GM12873 (cell line): ENCODE measurements around the gene PGP.

Experiments
- TF ChIP-seq, protein P1 (sequence below): IDR thresholded peaks from 2 replicates; pipeline ENCODE4 v1.5.1; 2012; ENCODE audit warnings: low read depth, mild to moderate bottlenecking, moderate library complexity, low read length, control low read depth; ENCODE audit not compliant: insufficient read depth; ENCODE audit errors: missing control alignments

PGP gene

DNA sequence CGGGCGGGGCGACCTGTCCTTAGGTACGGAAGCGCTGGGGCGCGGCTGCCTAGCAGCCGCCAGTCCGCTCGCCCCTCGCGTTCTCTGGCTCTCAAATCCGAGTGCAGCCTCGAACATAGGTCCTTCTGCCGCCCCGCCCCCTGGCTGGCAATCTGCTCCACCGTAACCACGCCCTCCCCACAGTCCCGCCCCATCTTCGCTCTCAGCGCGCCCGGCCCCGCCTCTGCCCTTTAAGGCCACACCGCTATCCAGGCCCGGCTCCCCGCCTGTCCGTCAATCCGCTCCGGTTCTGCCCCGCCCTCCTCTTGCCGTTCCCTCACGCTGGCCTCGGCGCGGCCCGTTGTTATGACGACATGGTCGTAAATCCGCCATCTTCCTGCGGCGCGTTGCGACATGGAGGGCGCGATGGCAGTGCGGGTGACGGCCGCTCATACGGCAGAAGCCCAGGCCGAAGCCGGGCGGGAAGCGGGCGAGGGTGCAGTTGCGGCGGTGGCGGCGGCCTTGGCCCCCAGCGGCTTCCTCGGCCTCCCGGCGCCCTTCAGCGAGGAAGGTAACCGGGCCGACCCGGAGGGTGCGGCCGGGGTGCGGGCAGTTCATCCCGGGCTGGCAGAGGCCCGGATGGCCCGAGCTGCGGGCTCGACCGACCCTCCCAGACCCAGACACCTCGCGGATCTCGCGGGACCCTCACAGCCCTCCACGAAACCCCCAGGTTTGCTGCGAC is 8.7 kb upstream of the PGP start, which contains the start of gene E4F1:
TSS of gene E4F1 (plus strand) at position 371 of the 721 bp plus-strand sequence. CDS start at position 394, 23 bp downstream.
- TF ChIP-seq, protein P1, sequence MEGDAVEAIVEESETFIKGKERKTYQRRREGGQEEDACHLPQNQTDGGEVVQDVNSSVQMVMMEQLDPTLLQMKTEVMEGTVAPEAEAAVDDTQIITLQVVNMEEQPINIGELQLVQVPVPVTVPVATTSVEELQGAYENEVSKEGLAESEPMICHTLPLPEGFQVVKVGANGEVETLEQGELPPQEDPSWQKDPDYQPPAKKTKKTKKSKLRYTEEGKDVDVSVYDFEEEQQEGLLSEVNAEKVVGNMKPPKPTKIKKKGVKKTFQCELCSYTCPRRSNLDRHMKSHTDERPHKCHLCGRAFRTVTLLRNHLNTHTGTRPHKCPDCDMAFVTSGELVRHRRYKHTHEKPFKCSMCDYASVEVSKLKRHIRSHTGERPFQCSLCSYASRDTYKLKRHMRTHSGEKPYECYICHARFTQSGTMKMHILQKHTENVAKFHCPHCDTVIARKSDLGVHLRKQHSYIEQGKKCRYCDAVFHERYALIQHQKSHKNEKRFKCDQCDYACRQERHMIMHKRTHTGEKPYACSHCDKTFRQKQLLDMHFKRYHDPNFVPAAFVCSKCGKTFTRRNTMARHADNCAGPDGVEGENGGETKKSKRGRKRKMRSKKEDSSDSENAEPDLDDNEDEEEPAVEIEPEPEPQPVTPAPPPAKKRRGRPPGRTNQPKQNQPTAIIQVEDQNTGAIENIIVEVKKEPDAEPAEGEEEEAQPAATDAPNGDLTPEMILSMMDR = no peak

- TF ChIP-seq, protein P1 = no peak
Observed at GRCh38 chr16:2216330-2216729, 1.7 kb upstream of the PGP start.

DNA sequence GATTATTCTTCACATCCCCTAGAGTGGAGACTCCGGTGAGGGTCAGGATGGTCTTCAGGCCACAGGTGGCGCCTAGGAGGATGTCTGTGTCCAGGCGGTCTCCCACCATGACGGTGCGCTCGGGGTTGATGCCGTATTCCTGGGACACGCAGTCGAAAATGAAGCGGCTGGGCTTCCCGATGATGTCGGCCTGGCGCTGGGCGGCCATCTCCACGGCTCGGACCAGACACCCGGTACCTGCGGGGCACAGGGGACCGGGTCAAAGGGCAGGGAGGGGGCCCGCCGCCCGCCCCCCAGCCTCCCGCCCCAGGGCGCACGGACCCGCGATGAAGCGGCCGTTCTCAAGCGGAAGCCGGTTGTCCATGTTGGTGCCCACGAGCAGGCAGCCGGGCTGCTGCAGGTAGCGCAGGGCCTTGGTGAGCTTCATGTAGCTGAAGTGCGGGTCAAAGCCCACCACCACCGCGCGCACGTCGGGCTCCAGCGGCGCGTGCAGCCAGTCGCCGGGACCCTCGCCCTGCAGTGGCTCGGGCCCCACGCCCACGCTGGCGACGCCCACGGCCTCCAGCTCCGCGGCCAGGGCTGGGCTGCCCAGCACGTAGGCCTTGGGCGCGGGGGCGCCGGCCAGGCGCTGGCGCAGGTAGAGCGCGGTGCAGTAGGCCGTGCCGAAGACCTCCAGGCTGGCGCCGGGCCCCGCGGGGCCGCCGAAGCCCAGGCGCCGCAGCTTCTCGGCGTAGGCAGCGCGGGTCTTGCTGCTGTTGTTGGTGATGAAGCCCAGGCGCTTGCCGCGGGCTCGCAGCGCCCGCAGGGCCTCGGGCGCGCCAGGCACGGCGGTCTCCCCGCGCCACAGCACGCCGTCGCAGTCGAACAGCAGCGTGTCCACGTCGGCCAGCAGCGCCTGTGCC is 572 bp downstream of the PGP start:
- TF ChIP-seq, protein P1 = no peak

- TF ChIP-seq, protein P1 = no peak
Observed at GRCh38 chr16:2212362-2213324, 2.0 kb downstream of the PGP start.

DNA sequence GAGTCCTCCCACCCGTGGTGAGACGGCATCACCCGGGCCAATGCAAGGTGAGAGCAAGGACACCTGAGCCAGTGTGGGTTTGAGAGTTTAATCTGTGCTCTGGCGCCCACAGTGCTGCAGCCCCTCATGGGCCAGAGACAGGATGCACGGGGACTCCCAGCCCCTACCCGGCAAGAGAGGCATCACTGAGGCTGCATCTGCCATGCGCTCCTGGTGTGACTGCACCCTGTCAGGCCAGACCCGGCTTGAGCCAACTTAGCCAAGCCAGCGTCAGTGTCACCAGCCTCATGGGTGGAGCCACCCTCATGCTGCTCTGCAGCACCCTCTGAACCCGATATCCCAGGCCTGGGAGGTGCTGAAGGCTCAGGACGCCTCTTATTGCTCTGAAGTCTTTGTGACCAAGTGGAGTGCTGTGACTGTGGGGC is 2.7 kb downstream of the PGP start:
- TF ChIP-seq, protein P1 = no peak

DNA sequence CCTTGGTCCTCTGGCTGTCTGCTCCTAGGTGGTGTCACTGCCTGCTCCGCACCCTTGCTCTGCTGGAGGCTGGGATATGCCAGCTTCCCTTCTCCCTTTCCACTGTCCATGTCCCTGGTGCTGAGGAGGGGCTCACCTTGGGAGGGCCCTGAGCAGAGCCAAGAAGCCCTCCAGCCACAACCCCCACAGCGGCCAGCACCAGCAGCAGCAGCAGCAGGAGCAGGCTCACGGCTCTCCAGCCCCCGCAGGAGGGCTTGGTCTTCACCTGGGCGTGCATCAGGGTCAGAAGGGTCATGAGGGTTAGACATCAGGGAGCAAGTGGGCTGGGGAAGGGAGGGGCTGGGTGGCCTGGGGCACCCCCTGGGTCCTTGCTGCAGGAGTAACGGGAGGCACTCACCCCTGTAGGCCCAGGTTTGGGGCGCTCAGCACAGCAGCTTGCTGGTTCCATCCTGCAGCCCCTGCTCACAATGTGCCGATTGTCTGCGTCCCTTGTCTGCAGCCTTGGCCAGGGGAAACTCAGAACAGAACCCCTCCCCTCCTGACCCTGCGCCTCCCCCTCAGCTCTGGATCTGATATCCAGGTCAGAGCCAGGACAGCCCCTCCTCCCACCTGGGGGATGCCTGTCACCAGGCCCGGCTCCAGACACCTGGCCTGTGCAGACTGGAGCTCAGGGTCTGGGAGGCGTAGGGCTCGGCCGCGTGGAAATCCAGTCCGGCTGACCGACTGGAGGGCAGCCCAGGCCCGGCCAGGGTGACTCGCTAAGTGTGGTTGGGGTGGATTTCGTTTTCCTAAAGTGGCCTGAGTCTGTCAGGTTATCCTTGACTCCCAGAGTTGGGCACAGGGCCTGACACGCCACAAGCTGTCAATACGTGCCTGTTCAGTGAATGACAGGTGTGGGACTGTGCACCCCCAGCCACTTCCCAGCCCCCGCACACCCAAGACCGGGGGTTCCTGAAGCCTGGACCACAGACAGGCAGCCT is 4.0 kb downstream of the PGP start, which contains the start of gene BRICD5:
TSS of gene BRICD5 (minus strand) at position 478 of the 980 bp plus-strand sequence. CDS start at position 448, 30 bp downstream.
- TF ChIP-seq, protein P1 = no peak
